HG03175 (cell line): ENCODE measurements around the gene CDV3.
"Not testable (repeated sequence)": the region's sequence is repeated elsewhere in the genome, so short reads cannot be mapped to it uniquely, and the experiment has no call there.

ENCODE experiments used
- ATAC-seq: cut with Tn5 transposase; IDR thresholded peaks from one replicate; pipeline ENCODE4 v1.9.1; 2021; ENCODE audit warnings: mild to moderate bottlenecking, moderate library complexity; ENCODE audit not compliant: unreplicated experiment

The CDV3 gene, protein sequence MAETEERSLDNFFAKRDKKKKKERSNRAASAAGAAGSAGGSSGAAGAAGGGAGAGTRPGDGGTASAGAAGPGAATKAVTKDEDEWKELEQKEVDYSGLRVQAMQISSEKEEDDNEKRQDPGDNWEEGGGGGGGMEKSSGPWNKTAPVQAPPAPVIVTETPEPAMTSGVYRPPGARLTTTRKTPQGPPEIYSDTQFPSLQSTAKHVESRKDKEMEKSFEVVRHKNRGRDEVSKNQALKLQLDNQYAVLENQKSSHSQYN

DNA sequence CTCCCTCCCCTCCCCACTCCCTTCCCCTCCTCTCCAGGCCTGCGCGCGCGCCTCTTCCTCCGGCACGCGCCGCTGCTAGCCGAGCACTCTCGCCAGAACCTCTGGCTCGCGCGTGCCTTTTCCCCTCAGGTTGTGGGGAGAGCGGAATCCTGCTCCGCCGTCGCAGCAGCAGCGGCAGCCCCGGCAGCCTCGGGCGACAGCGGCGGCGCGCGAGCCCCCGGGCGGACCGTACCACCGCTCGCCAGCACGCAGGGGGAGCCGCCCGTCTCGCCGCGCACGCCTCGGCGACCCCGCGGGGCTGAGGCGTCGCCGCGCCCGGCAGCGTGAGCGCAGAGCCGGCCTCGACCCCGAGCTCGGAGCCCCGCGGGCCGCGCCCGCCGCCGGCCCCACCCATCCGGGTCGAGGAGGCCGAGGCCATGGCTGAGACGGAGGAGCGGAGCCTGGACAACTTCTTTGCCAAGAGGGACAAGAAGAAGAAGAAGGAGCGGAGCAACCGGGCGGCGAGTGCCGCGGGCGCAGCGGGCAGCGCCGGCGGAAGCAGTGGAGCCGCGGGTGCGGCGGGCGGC is at the start of gene CDV3:
TSS of gene CDV3 (plus strand) at position 58 of the 566 bp plus-strand sequence. CDS start at position 417, 359 bp downstream.
- peak; percentile 36 for ATAC-seq

DNA sequence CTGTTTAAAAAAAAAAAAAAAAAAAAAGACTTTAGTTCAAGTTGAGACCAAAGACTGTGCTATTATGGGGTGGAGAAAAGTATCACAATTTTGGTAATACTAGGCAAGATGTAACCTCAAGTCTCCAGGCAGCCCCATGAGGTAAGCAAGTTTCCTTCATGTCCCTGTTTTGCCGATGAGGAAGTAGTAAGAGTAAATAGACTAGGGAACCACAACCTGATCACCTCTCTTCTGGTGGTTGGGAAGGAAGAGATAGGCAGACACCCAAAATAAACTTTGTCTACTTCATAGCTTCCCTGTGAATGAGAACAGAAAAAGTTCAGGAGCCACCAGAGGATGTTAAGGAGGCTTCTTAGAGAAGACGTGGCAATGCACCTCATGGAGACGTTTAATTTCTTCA is 49.7 kb upstream of the CDV3 start:
- not testable (repeated sequence) for ATAC-seq

DNA sequence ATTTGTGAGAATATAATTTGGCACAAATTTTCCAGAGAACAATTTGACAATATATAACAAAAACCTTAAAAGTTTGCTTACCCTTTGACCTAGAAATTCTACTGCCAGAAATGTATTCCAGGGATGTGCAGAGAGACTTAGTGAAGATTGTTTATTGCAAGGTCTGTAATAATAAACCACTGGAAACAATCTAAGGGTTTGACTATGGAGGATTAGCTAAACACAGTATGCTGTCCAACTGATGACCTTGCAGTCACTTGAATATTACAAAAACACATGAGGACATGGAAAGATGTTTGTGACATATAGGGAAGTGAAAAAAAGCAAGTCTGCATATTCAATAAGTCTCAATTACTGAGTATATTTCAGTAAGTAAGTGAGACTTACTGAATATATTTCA is 48.1 kb upstream of the CDV3 start:
- no peak for ATAC-seq

DNA sequence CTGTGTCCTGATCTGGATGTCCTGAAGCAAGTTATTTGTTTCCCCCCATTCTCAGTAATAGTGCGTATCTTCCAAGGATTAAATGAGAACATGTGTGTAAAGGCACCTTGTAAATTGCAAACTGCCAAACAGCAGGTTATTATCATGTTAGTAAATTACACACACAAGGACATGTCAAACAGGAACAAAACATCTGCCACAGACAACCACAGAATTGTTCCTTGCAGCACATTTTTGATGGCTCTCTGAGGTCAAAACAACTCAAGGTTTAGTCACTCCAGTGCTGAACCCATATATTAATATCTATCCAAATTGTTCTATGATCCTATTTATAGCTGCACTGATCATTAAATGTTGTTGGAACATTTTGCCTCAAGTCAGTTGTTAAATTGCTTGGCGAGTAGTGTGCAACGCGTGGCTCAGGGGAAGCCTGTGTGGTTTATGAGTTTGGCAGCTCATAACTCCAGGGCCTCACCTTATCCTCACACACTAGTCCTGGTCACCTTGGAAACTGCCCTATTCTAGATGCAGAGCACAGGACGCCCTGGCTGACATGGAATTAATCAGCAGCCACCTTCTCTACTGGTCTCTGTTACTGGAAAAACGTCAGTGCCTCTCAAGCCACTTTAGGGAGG is 46.3 kb upstream of the CDV3 start:
- no peak for ATAC-seq

DNA sequence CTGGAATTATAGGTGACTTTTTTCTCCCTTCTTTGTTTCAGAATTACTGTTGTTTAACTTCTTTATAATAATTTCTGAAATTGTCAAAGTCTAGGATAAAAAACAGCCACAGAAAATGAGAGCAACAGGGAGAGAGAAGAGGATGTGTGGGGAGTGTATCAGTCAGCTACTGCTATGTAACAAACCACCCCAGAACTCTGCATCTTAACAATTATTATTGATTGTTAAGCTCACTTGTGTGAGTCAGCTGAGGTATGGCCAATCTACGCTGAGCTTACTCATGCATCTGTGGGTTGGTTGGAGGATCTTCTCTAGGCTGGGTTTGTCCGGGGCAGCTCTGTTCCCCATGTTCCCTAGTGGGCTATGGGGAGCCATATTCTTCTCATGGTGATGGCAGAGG is 43.7 kb upstream of the CDV3 start:
- ATAC-seq = no peak

DNA sequence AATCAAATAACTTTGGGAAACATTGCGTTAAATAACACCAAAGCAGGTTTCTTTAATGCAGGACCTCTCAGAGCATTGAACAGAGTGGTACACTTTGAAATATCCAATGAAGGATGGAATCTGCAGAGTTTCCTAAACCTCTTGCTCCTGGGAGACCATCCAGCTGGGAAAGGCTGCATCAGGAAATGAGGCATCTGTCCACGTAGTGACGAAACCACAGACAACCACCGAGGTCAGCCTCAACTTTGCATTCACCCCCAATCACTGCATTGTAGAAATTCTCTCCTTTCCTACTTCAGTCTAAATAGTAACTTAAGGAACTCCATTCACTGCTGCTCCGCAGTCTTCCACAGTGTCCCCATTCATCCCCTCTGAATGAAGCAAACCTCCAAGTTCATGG is 41.5 kb upstream of the CDV3 start:
- no peak for ATAC-seq

DNA sequence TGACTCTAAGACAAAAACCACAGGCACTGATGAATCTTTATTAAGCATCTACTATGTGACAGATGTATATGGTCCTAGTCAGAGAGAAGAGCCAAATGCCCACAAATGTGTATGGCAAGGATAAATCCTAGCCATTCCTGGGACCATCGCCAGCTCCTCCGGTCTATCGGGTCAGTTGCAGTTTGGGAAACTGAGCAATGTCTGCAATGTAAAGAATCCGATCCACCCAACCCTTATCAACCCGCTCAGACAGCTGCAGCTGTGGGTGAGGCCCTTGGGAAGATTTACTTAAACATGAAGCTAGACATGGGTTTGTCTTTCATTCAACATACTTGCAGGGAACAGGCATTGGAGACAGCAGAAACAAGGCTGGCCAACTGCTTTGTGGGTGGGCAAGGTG is 40.5 kb upstream of the CDV3 start:
- ATAC-seq = no peak

DNA sequence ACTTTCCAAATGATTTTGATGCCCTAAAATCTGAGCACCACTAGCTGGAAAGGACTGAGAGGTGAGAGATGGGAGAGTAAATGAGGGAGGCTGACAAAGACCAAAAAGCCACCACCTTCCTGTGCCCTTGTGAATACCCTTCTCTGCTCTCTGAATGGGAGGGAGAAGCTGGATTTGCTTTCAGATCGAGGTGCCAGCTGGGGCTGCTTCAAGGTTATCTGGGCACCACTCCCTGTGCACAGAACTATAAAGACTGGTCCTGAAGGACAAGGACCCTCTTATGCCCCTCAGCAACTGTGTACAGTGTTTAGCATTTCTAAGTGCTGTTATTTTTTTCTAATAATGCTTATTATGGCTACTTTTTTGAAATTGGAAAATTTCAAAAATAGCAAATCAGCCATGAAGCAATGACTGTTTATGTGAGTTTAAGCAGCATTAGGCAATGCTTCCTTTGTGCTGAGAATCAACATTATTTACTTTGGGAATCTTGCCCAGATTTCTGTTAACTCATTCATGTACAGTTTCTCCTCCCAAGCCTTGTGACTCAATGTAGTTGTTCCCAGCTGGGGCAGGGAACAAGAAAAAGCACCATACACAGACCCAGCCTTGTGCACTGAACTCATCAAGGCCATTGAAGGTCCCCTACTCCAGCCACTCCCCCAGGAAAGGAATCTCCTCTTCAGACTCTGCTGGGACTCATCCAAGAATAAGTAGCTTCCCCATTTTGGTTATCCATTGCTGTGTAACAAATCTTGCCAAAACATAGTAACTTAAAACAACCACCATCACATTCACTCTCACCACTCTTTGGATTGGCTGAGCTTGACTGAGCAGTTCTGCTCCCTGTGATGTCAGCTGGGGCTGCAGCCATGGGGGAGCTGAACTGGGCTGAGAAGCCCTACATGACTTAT is 37.3 kb upstream of the CDV3 start:
- ATAC-seq = no peak

DNA sequence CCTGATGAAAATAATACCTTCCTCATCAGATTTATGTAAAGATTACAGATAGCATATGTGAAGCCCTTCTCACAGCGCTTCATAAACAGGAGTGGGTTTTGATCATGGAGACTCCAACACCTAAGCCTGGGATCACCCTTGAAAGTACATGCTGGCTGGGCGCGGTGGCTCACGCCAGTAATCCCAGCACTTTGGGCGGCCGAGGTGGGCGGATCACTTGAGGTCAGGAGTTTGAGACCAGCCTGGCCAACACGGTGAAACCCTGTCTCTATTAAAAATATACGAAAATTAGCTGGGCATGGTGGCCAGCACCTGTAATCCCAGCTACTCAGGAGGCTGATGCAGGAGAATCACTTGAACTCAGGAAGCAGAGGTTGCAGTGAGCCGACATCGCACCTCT is 36.4 kb upstream of the CDV3 start:
- not testable (repeated sequence) for ATAC-seq

DNA sequence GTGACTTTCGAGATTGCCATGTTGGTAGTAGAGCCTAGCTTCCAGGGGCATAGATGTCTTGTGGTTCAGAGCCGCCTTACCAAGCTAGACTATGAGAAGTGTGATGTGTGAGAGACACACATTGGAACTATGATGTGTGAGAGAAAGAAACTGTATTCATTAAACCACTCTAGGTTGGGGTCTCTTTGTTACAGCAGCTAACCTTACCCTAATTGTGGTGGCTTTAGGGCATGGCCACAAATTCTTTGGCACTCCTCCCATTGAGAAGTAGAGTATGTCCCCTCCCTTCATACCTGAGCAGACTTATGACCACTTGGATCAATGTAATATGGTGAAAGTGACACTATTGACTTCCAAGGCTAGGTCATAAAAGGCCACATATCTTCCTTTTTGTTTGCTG is 35.3 kb upstream of the CDV3 start:
- ATAC-seq = no peak

DNA sequence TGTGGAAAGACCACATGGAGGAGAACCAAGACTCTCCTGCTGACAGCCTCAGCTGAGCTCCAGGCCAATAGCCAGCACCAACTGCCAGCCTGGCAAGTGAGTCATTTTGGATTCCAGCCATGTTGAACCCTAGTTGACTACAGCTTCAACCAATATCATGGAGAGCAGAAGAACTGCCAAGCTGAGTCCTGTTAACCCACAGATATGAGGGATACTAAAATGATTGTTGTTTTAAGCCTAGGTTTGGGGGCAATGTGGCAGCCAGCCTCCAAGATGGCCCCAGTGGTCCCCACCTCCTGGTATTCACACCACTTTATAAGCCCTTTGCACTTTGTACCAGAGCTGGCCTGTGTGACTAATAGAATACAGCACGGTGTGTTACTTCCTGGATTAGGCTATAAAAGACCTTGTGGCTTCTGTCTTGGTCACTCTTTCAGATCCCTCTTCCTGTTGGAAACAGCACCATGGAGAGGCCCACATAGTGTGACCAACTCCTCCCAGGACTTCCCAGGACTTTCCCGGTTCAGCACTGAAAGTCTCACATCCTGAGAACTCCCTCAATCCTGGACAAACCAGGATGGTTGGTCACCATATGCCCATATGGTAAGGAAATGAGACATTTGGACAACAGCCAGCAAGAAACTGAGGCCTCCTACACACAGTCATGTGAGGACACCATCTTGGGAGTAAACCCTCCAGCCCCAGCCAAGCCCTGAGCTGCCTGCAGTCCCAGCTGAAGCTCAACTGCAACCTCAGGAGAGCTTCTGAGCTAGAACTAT is 32.4 kb upstream of the CDV3 start:
- no peak for ATAC-seq

DNA sequence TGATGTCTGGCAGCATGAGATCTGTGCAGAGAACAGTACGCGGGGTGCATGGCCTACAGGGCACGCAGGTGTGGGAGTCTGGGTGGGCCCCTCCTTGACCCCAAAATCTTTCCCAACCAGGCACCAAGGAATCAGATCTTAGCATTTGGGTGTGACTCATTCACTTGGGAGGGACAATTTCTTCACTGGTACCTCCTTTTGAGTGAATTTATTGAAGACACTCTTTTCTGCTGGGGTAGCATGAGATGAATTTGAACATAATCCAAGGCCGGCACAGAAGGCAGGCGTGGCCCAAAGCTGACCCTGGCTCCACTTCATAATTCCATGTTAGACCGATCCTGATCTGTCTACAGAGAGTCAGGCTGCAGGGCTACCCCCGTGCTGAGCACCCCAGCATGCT is 30.6 kb upstream of the CDV3 start:
- ATAC-seq = no peak

DNA sequence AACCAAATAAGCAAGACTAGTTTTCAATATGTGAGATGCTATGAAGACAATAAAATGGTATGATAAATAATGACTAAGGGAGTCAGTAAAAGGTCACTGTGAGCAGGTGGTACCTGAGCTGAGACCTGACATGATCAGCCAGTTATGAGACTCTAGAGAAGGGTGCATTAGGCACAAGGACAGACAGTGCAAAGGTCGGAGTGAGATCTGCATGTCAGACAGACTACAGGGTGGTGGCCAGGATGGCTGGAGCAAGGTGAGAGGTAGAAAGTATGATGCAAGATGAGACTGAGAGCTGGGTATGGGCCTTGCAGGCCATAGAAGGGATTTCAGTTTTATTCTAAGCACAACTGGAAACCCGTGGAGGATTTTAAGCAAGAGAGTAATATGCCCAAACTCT is 28.5 kb upstream of the CDV3 start:
- ATAC-seq = not testable (repeated sequence)

DNA sequence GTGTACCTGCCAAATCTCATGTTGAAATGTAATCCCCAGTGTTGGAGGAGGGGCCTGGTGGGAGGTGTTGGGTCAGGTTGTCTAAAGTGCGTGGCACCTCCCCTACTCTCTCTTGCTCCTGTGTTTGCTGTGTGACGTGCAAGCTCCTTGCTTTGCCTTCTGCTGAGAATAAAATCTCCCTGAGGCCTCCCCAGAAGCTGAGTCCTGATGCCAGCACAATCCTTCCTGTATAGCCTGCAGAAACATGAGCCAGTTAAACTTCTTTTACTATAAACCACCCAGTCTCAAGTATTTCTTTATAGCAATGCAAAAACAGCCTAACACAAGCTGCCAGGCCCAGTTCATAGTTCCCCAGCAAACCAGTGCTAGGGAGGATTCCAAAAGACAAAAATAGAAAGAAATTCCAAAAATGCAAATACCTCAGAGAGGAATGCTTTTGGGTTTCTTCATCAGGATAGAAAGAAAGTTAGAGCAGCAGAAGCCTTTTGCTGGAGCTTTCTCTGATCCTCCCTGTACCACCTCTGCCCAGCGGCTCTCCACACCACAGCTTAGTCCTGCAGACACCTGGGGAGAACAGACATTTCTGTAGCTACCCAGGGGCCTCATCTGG is 25.9 kb upstream of the CDV3 start:
- ATAC-seq = no peak

DNA sequence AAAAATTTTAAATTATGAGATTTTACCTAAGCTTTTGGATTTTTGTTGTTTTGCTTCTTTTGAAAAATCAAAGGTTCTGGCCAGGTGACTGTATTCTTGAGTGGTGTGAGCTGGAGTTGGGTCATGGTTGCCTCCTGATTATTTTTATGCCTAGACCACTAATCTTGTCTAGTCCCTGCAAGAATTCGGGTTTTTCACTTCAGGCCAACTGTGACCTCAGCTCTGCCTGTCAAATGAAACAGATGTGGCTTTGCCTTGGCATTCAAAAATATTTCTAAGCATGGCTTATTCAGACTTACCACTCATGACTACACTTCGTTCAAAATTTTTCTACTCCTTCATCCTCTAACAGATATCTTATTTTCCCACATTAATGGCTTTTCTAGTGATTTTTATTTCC is 25.4 kb upstream of the CDV3 start:
- no peak for ATAC-seq

DNA sequence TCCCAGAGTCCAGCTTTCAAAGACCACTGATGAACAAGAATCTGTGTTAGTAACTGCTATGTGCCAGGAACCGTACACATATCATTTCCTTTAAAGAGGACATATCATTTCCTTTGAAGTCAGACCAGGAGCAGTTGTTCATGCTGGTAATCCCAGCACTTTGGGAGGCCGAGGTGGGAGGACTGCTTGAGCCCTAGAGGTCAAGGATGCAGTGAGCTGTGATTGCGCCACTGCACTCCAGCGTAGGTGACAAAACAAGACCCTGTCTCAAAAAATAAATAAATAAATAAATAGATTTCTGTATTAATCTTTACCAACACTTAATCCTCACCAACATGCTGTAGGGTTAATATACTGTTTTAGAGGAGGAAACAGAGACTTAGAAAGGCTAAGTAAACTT is 23.9 kb upstream of the CDV3 start:
- no peak for ATAC-seq

DNA sequence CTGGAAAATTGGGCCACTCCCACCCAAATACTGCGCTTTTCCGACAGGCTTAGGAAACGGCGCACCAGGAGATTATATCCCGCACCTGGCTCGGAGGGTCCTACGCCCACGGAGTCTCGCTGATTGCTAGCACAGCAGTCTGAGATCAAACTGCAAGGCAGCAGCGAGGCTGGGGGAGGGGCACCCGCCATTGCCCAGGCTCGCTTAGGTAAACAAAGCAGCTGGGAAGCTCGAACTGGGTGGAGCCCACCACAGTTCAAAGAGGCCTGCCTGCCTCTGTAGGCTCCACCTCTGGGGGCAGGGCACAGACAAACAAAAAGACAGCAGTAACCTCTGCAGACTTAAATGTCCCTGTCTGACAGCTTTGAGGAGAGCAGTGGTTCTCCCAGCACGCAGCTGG is 21.9 kb upstream of the CDV3 start:
- ATAC-seq = not testable (repeated sequence)

DNA sequence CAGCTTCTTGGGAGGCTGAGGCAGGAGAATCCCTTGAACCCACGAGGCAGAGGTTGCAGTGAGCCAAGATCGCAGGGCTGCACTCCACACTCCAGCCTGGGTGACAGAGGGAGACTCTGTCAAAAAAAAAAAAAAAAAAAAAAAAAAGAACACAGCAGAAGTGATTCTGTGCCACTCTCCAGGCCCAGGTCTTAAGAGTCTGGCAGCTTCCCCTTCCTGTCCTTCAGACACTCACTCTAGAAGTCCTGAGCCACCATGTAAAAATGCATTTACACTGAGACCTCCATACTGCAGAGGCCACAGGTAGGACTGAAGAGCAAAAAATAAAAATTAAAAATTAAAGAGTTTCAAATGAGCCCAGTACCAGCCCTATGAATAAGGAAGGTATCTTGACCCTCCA is 11.8 kb upstream of the CDV3 start:
- ATAC-seq = no peak

DNA sequence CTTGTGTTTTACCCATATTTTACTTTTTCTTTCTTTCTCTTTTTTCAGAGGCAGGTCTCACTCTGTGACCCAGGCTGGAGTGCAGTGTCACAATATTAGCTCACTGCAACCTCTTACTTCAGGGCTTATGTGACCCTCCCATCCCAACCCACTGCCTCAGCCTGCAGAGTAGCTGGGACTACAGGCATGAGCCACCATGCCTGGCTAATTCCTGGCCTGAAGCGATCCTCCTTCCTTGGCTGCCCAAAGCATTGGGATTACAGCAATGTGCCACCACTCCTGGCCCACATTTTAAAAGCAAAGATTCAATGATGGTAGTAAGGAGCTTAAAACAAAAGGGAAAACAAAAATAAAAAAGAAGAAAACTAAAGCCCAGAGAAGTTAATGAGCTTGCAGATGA is 11.1 kb upstream of the CDV3 start:
- no peak for ATAC-seq

DNA sequence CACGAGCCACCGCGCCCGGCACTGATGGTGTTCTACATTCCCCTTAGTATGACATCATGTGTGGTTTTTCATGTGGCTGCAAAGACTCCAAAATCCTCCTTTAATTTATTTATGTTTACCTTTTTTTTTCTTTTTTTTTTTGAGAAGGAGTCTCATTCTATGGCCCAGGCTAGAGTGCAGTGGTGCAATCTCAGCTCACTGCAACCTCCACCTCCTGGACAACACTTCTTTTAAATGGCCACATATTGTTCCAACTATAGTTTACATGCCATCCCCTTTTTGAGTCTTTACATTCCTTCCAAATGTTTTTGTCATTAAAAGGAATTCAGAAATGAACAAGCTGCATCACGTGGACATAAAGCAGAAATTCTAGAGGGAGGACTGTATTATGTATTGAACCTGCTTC is 10.3 kb upstream of the CDV3 start:
- ATAC-seq = no peak
